Prostate gland (tissue), 2 donors: ENCODE measurements around the gene RPL10. TPM values are rescaled to one million over a fixed set of nuclear protein-coding genes. Genes with fewer than 3 reads are reported as not detected.

Experiments used
- DNase-seq: peaks from one replicate; pipeline ENCODE4 v3.0.0-alpha.2; 2019; ENCODE audit warnings: low spot score
- H3K27ac ChIP-seq, 2 donors: fragments of 200-600 bp; sonication (generic); 2 replicates each; pipeline ENCODE4 v1.5.1; 2017 to 2019
- H3K27me3 ChIP-seq: fragments of 200-600 bp; sonication (generic); replicated peaks from 2 replicates; pipeline ENCODE4 v1.5.1; 2019; ENCODE audit not compliant: insufficient read depth
- H3K36me3 ChIP-seq, 2 donors: fragments of 200-600 bp; sonication (generic); 1 replicate in 1 of 2; 2 replicates in 1 of 2; pipeline versions ENCODE4 v1.5.1 to v1.8.1; 2017 to 2019
- H3K4me1 ChIP-seq: fragments of 200-600 bp; sonication (generic); replicated peaks from 2 replicates; pipeline ENCODE4 v1.5.1; 2019
- H3K4me3 ChIP-seq, 2 donors: fragments of 200-600 bp; sonication (generic); 2 replicates each; pipeline ENCODE4 v1.5.1; 2017 to 2019
- H3K9me3 ChIP-seq: fragments of 200-600 bp; sonication (generic); 2 replicates; pipeline ENCODE4 v1.5.1; 2017
- CTCF ChIP-seq, 4 experiments: fragments of 200-600 bp in 2 of 4; fragments of 450-650 bp in 2 of 4; sonication (generic) in 2 of 4; IDR thresholded peaks; 1 replicate in 3 of 4; 2 replicates in 1 of 4; pipeline ENCODE4 v1.5.1; 2016 to 2019; ENCODE audit warnings: antibody characterized with exemption in 4 of 4, mild to moderate bottlenecking in 2 of 4, moderate library complexity in 2 of 4
- POLR2A ChIP-seq: fragments of 450-650 bp; IDR thresholded peaks from one replicate; pipeline ENCODE4 v1.6.1; 2016; ENCODE audit warnings: antibody characterized with exemption, mild to moderate bottlenecking
- POLR2AphosphoS5 ChIP-seq: sonication (generic); formaldehyde crosslinking; IDR thresholded peaks from one replicate; pipeline ENCODE4 v1.6.1; 2017; ENCODE audit warnings: antibody characterized with exemption
- WGBS: methylation state at CpG from one replicate; pipeline ENCODE4 v1.1.5; 2018; 5-methylcytosine and 5-hydroxymethylcytosine counted together
- intact Hi-C: fragments of 100-400 bp; cut with DNase I; formaldehyde crosslinking; loops from one replicate; pipeline ENCODE4 v1.14.2; 2022
- total RNA-seq, 2 donors: library from RNA; depleted of rRNA; stranded (reverse); fragments of >200 nt; gene quantifications; one replicate each; pipeline ENCODE4 v1.1.0, GENCODE V29; 2016

RPL10 gene
- total RNA-seq, 2 donors from 2014 or later = 3,702 to 5,500 TPM

GRCh38 chrX:154430479-154430878, 32.3 kb downstream of the RPL10 start:
- H3K4me3 ChIP-seq = no peak overlapping the region
- peak overlapping the region; percentile 31 to 39 for H3K27ac ChIP-seq

DNA sequence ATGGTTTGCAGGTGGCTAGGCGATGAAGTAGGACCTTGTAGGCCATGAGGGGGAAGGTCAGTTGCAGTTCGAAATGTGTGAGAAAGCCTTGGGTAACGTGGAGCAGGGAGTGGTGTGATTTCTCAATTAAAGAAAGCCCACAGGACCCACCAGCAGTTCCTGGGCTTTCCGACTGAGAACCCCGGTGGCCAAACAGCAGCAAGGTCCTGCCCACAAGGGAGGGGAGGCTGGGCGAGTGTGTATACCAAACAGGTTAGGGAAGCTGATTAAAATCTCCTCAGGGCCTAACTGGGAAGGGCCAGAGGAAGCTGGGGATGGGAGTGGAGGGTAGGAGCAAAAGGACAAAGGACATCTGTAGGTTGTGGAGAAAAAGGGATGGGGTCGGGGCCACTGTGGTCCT, 32.7 kb downstream of the RPL10 start:
- WGBS = 54% methylated on average over 7 of the region's 7 CpGs
- intact Hi-C loops = no loop called here
- no peak overlapping the region for H3K4me3 ChIP-seq
- H3K4me1 ChIP-seq = no peaks in the 10 kb centered on the region
- peak; percentile 24 for DNase-seq
- no peaks in the 10 kb centered on the region for H3K9me3 ChIP-seq
- TF ChIP-seq POLR2A (no peak), POLR2AphosphoS5 (no peak), CTCF (IDR thresholded peaks at IDR 0.05) (no peak)
- peak overlapping the region; percentile 31 to 39 for H3K27ac ChIP-seq
- no peaks in the 10 kb centered on the region for H3K36me3 ChIP-seq
- no peaks in the 10 kb centered on the region for H3K27me3 ChIP-seq

More at GRCh38 chrX:154430479-154430878, 32.3 kb downstream of the RPL10 start:
- 42% methylated on average over 6 of the region's 6 CpGs for WGBS
- no peaks in the 10 kb centered on the region for H3K9me3 ChIP-seq
- no peaks in the 10 kb centered on the region for H3K36me3 ChIP-seq
- H3K27me3 ChIP-seq = no peaks in the 10 kb centered on the region
- TF ChIP-seq CTCF (IDR thresholded peaks at IDR 0.05) (no peak), POLR2AphosphoS5 (no peak), POLR2A (no peak)
- H3K4me1 ChIP-seq = no peaks in the 10 kb centered on the region
- intact Hi-C loops = no loop called here
- no peak for DNase-seq

GRCh38 chrX:154431341-154431740, 33.2 kb downstream of the RPL10 start:
- no peak for DNase-seq
- no peaks in the 10 kb centered on the region for H3K27me3 ChIP-seq
- peak overlapping the region; percentile 31 to 39 for H3K27ac ChIP-seq
- H3K9me3 ChIP-seq = no peaks in the 10 kb centered on the region
- H3K36me3 ChIP-seq = no peaks in the 10 kb centered on the region
- TF ChIP-seq POLR2AphosphoS5 (no peak), CTCF (IDR thresholded peaks at IDR 0.05) (no peak), POLR2A (no peak)
- no peaks in the 10 kb centered on the region for H3K4me1 ChIP-seq
- 76% methylated on average over 3 of the region's 5 CpGs for WGBS
- intact Hi-C loops = no loop called here
- no peak overlapping the region for H3K4me3 ChIP-seq

DNA sequence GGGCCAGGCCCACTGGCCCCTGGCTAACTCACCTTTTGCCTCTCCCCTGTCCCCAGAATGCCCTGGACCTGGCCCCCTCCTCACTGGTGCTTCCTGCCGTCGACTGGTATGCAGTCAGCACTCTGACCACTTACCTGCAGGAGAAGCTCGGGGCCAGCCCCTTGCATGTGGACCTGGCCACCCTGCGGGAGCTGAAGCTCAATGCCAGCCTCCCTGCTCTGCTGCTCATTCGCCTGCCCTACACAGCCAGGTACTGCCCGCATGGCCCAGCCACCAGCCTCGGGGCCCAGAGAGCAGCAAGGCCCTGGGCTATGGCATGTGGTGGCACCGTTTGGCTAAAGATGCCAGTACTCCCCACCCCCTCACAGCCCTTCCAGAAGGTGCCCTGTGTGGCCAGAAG, 34.0 kb downstream of the RPL10 start:
- no peak for DNase-seq
- Histone ChIP-seq H3K4me1 (no peaks in the 10 kb centered on the region), H3K9me3 (no peaks in the 10 kb centered on the region), H3K27me3 (no peaks in the 10 kb centered on the region), H3K4me3 (no peak overlapping the region), H3K36me3 (no peaks in the 10 kb centered on the region), H3K27ac (no peak overlapping the region)
- TF ChIP-seq CTCF (IDR thresholded peaks at IDR 0.05) (no peak), POLR2AphosphoS5 (no peak), POLR2A (no peak)
- WGBS = 92% methylated on average over 4 of the region's 8 CpGs
- intact Hi-C loops = no loop called here

- Histone ChIP-seq H3K36me3 (no peaks in the 10 kb centered on the region), H3K4me1 (no peaks in the 10 kb centered on the region)
- WGBS = no CpG with 5 or more reads among the region's 7 CpGs
Observed at GRCh38 chrX:154433605-154434004, 35.4 kb downstream of the RPL10 start.

More at GRCh38 chrX:154433605-154434004, 35.4 kb downstream of the RPL10 start:
- no peak overlapping the region for H3K27ac ChIP-seq
- H3K4me3 ChIP-seq = no peak overlapping the region
- intact Hi-C loops = no loop called here
- H3K9me3 ChIP-seq = no peaks in the 10 kb centered on the region
- DNase-seq = no peak
- H3K27me3 ChIP-seq = no peaks in the 10 kb centered on the region
- TF ChIP-seq POLR2A = no peak
- no peak for TF ChIP-seq CTCF (IDR thresholded peaks at IDR 0.05)
- TF ChIP-seq POLR2AphosphoS5 = no peak
